ENCODE measurements around the gene ZDBF2.
"Not testable (repeated sequence)": the region's sequence is repeated elsewhere in the genome, so short reads cannot be mapped to it uniquely, and the experiment has no call there.

Gene ZDBF2

GRCh38 chr2:206276169-206276942, 1.9 kb downstream of the ZDBF2 start:
- DNase-seq (ENCODE audit: low read depth, low spot score): no peak
- Histone ChIP-seq H3K4me3 (ENCODE audit: low read length) (no peak overlapping the region; the same call in 1 of the 2 replicates), H3K9me3 (ENCODE audit: control insufficient read depth, insufficient read depth, low read length) (no peaks in the 10 kb centered on the region), H3K27ac (ENCODE audit: low read length) (no peak overlapping the region), H3K4me1 (ENCODE audit: control insufficient read depth, insufficient read depth, low read length) (no peaks in the 10 kb centered on the region; the same call in 1 of the 2 replicates), H3K36me3 (ENCODE audit: control insufficient read depth, insufficient read depth, low read length) (no peaks in the 10 kb centered on the region), H3K27me3 (ENCODE audit: control insufficient read depth, insufficient read depth, low read length) (peaks cover 19% of the 10 kb centered on the region)
- 97% methylated on average over 3 of the region's 12 CpGs for WGBS (ENCODE audit: insufficient coverage, insufficient read length)

- DNase-seq (ENCODE audit: low read depth, low spot score): no peak
- Histone ChIP-seq H3K4me3 (ENCODE audit: low read length) (no peak overlapping the region), H3K4me1 (ENCODE audit: control insufficient read depth, insufficient read depth, low read length) (no peaks in the 10 kb centered on the region; the same call in 1 of the 2 replicates), H3K27me3 (ENCODE audit: control insufficient read depth, insufficient read depth, low read length) (peaks cover 12% of the 10 kb centered on the region), H3K27ac (ENCODE audit: low read length) (no peak overlapping the region), H3K9me3 (ENCODE audit: control insufficient read depth, insufficient read depth, low read length) (no peaks in the 10 kb centered on the region), H3K36me3 (ENCODE audit: control insufficient read depth, insufficient read depth, low read length) (no peaks in the 10 kb centered on the region)
- WGBS (ENCODE audit: insufficient coverage, insufficient read length): no CpG with 5 or more reads among the region's 3 CpGs
Observed at GRCh38 chr2:206277503-206277902, 3.0 kb downstream of the ZDBF2 start.

GRCh38 chr2:206282746-206283145, 8.3 kb downstream of the ZDBF2 start:
- no CpG with 5 or more reads among the region's 8 CpGs for WGBS (ENCODE audit: insufficient coverage, insufficient read length)
- Histone ChIP-seq H3K4me1 (ENCODE audit: control insufficient read depth, insufficient read depth, low read length) (no peaks in the 10 kb centered on the region), H3K27ac (ENCODE audit: low read length) (no peak overlapping the region), H3K9me3 (ENCODE audit: control insufficient read depth, insufficient read depth, low read length) (no peaks in the 10 kb centered on the region; the same call in 1 of the 2 replicates), H3K27me3 (ENCODE audit: control insufficient read depth, insufficient read depth, low read length) (no peaks in the 10 kb centered on the region), H3K4me3 (ENCODE audit: low read length) (no peak overlapping the region), H3K36me3 (ENCODE audit: control insufficient read depth, insufficient read depth, low read length) (peaks cover 3% of the 10 kb centered on the region; the same call in 1 of the 2 replicates)
- no peak for DNase-seq (ENCODE audit: low read depth, low spot score)

- Histone ChIP-seq H3K9me3 (ENCODE audit: control insufficient read depth, insufficient read depth, low read length) (no peaks in the 10 kb centered on the region; the same call in 1 of the 2 replicates), H3K4me1 (ENCODE audit: control insufficient read depth, insufficient read depth, low read length) (no peaks in the 10 kb centered on the region), H3K27ac (ENCODE audit: low read length) (no peak overlapping the region), H3K36me3 (ENCODE audit: control insufficient read depth, insufficient read depth, low read length) (peaks cover 3% of the 10 kb centered on the region; the same call in 1 of the 2 replicates), H3K4me3 (ENCODE audit: low read length) (no peak overlapping the region), H3K27me3 (ENCODE audit: control insufficient read depth, insufficient read depth, low read length) (no peaks in the 10 kb centered on the region)
- no CpG with 5 or more reads among the region's 2 CpGs for WGBS (ENCODE audit: insufficient coverage, insufficient read length)
- no peak for DNase-seq (ENCODE audit: low read depth, low spot score)
Observed at GRCh38 chr2:206287197-206287596, 12.7 kb downstream of the ZDBF2 start.

- no peak overlapping the region for H3K27ac ChIP-seq (ENCODE audit: low read length)
- H3K36me3 ChIP-seq (ENCODE audit: control insufficient read depth, insufficient read depth, low read length): no peaks in the 10 kb centered on the region
- H3K27me3 ChIP-seq (ENCODE audit: control insufficient read depth, insufficient read depth, low read length): no peaks in the 10 kb centered on the region
- H3K4me3 ChIP-seq (ENCODE audit: low read length): no peak overlapping the region
- no peaks in the 10 kb centered on the region for H3K4me1 ChIP-seq (ENCODE audit: control insufficient read depth, insufficient read depth, low read length)
- WGBS (ENCODE audit: insufficient coverage, insufficient read length): no CpG with 5 or more reads among the region's 4 CpGs
- DNase-seq (ENCODE audit: low read depth, low spot score): no peak
- H3K9me3 ChIP-seq (ENCODE audit: control insufficient read depth, insufficient read depth, low read length): no peaks in the 10 kb centered on the region; the same call in 1 of the 2 replicates
Observed at GRCh38 chr2:206289391-206289790, 14.9 kb downstream of the ZDBF2 start.

- no peak overlapping the region for H3K4me3 ChIP-seq (ENCODE audit: low read length)
- H3K36me3 ChIP-seq (ENCODE audit: control insufficient read depth, insufficient read depth, low read length): no peaks in the 10 kb centered on the region
- no peaks in the 10 kb centered on the region for H3K27me3 ChIP-seq (ENCODE audit: control insufficient read depth, insufficient read depth, low read length)
- H3K9me3 ChIP-seq (ENCODE audit: control insufficient read depth, insufficient read depth, low read length): no peaks in the 10 kb centered on the region
- no peak for DNase-seq (ENCODE audit: low read depth, low spot score)
- no peaks in the 10 kb centered on the region for H3K4me1 ChIP-seq (ENCODE audit: control insufficient read depth, insufficient read depth, low read length)
- no CpG with 5 or more reads among the region's 3 CpGs for WGBS (ENCODE audit: insufficient coverage, insufficient read length)
- no peak overlapping the region for H3K27ac ChIP-seq (ENCODE audit: low read length)
Observed at GRCh38 chr2:206296128-206296527, 21.7 kb downstream of the ZDBF2 start.

GRCh38 chr2:206299608-206300007, 25.1 kb downstream of the ZDBF2 start:
- not testable (repeated sequence) for H3K9me3 ChIP-seq (ENCODE audit: control insufficient read depth, insufficient read depth, low read length); DNase-seq (ENCODE audit: low read depth, low spot score); H3K4me3 ChIP-seq (ENCODE audit: low read length); H3K27ac ChIP-seq (ENCODE audit: low read length); H3K4me1 ChIP-seq (ENCODE audit: control insufficient read depth, insufficient read depth, low read length); H3K36me3 ChIP-seq (ENCODE audit: control insufficient read depth, insufficient read depth, low read length); H3K27me3 ChIP-seq (ENCODE audit: control insufficient read depth, insufficient read depth, low read length)
- no CpG with 5 or more reads among the region's 10 CpGs for WGBS (ENCODE audit: insufficient coverage, insufficient read length)

GRCh38 chr2:206305523-206306245, 31.2 kb downstream of the ZDBF2 start:
- H3K36me3 ChIP-seq (ENCODE audit: control insufficient read depth, insufficient read depth, low read length): no peaks in the 10 kb centered on the region; the same call in 1 of the 2 replicates
- H3K27me3 ChIP-seq (ENCODE audit: control insufficient read depth, insufficient read depth, low read length): no peaks in the 10 kb centered on the region
- no peaks in the 10 kb centered on the region for H3K9me3 ChIP-seq (ENCODE audit: control insufficient read depth, insufficient read depth, low read length)
- no CpG with 5 or more reads among the region's 3 CpGs for WGBS (ENCODE audit: insufficient coverage, insufficient read length)
- no peak for DNase-seq (ENCODE audit: low read depth, low spot score)
- H3K4me1 ChIP-seq (ENCODE audit: control insufficient read depth, insufficient read depth, low read length): no peaks in the 10 kb centered on the region
- no peak overlapping the region for H3K27ac ChIP-seq (ENCODE audit: low read length)
- no peak overlapping the region for H3K4me3 ChIP-seq (ENCODE audit: low read length)

- Histone ChIP-seq H3K36me3 (ENCODE audit: control insufficient read depth, insufficient read depth, low read length) (no peaks in the 10 kb centered on the region), H3K4me3 (ENCODE audit: low read length) (no peak overlapping the region), H3K4me1 (ENCODE audit: control insufficient read depth, insufficient read depth, low read length) (no peaks in the 10 kb centered on the region), H3K27me3 (ENCODE audit: control insufficient read depth, insufficient read depth, low read length) (no peaks in the 10 kb centered on the region), H3K9me3 (ENCODE audit: control insufficient read depth, insufficient read depth, low read length) (no peaks in the 10 kb centered on the region), H3K27ac (ENCODE audit: low read length) (no peak overlapping the region)
- DNase-seq (ENCODE audit: low read depth, low spot score): no peak
- no CpG with 5 or more reads among the region's 9 CpGs for WGBS (ENCODE audit: insufficient coverage, insufficient read length)
Observed at GRCh38 chr2:206311026-206311425, 36.6 kb downstream of the ZDBF2 start.

GRCh38 chr2:206316141-206316540, 41.7 kb downstream of the ZDBF2 start:
- H3K4me3 ChIP-seq (ENCODE audit: low read length): no peak overlapping the region; the same call in 1 of the 2 replicates
- DNase-seq (ENCODE audit: low read depth, low spot score): no peak
- no peaks in the 10 kb centered on the region for H3K36me3 ChIP-seq (ENCODE audit: control insufficient read depth, insufficient read depth, low read length)
- H3K9me3 ChIP-seq (ENCODE audit: control insufficient read depth, insufficient read depth, low read length): no peaks in the 10 kb centered on the region
- no CpG with 5 or more reads among the region's 1 CpG for WGBS (ENCODE audit: insufficient coverage, insufficient read length)
- no peaks in the 10 kb centered on the region for H3K4me1 ChIP-seq (ENCODE audit: control insufficient read depth, insufficient read depth, low read length)
- H3K27me3 ChIP-seq (ENCODE audit: control insufficient read depth, insufficient read depth, low read length): no peaks in the 10 kb centered on the region
- no peak overlapping the region for H3K27ac ChIP-seq (ENCODE audit: low read length)
